ENCODE results near the gene FAM53B.

Gene FAM53B

GRCh38 chr10:124696446-124697392, 47.5 kb downstream of the FAM53B start:
- no peak for DNase-seq

- no peak for DNase-seq
Observed at GRCh38 chr10:124695259-124695658, 48.9 kb downstream of the FAM53B start.

GRCh38 chr10:124694481-124695220, 49.5 kb downstream of the FAM53B start:
- DNase-seq, result no peak

GRCh38 chr10:124693801-124694416, 50.3 kb downstream of the FAM53B start:
- DNase-seq, result peak in 1 of 14 donors; percentile 74

GRCh38 chr10:124693396-124693795, 50.8 kb downstream of the FAM53B start:
- no peak for DNase-seq

GRCh38 chr10:124692100-124692446, 52.1 kb downstream of the FAM53B start:
- peak in 1 of 14 donors; percentile 60 for DNase-seq

GRCh38 chr10:124691421-124692099, 52.6 kb downstream of the FAM53B start:
- peak in 1 of 14 donors; percentile 60 for DNase-seq

GRCh38 chr10:124691002-124691401, 53.2 kb downstream of the FAM53B start:
- DNase-seq, result no peak

GRCh38 chr10:124689911-124690498, 54.2 kb downstream of the FAM53B start:
- no peak for DNase-seq

GRCh38 chr10:124688889-124689670, 55.1 kb downstream of the FAM53B start:
- DNase-seq, result peak in 1 of 14 donors; percentile 57

GRCh38 chr10:124688386-124688785, 55.8 kb downstream of the FAM53B start:
- no peak for DNase-seq

- peak in 10 of 14 donors; percentile 53 to 83 (median 77) for DNase-seq
Observed at GRCh38 chr10:124686707-124687376, 57.3 kb downstream of the FAM53B start.

- peak in 7 of 14 donors; percentile 65 to 94 (median 71) for DNase-seq
Observed at GRCh38 chr10:124685261-124685660, 58.9 kb downstream of the FAM53B start.

- DNase-seq, result peak in 1 of 14 donors; percentile 23
Observed at GRCh38 chr10:124683814-124684213, 60.4 kb downstream of the FAM53B start.

GRCh38 chr10:124681626-124682552, 62.3 kb downstream of the FAM53B start:
- DNase-seq, result no peak

GRCh38 chr10:124681091-124681490, 63.1 kb downstream of the FAM53B start:
- no peak for DNase-seq

- DNase-seq, result peak in 4 of 14 donors; percentile 24 to 57 (median 28)
Observed at GRCh38 chr10:124680675-124681074, 63.5 kb downstream of the FAM53B start.

GRCh38 chr10:124679401-124679800, 64.8 kb downstream of the FAM53B start:
- no peak for DNase-seq

- DNase-seq, result no peak
Observed at GRCh38 chr10:124678557-124679240, 65.5 kb downstream of the FAM53B start.

Measured in C1 segment of cervical spinal cord (tissue), 14 donors.